HepG2 (cell line): Measurements from ENCODE around the gene RUFY2. TPM values are rescaled to one million over a fixed set of nuclear protein-coding genes. Genes with fewer than 3 reads are reported as not detected.

Source experiments
- ATAC-seq: fragments of 200-7000 bp; cut with Tn5 transposase; 3 replicates; pipeline ENCODE4 v1.9.1; 2020; ENCODE audit warnings: mild to moderate bottlenecking, moderate library complexity
- BruUV-seq: library from RNA; stranded (reverse); fragments of 400-500 nt; replicated peaks from 2 replicates; lab custom pipeline; 2021; lab: Mats Ljungman, UMichigan
- CTCF ChIA-PET: fragments of 300-600 bp; formaldehyde crosslinking; extraction: SDS; loops from one replicate; lab custom pipeline; 2021; ENCODE audit warnings: low total read pairs, inconsistent platforms, low intra/inter-chr PET ratio; lab: Yijun Ruan, JAX
- POLR2A ChIA-PET: fragments of 350-600 bp; sonication (Branson Sonifier 250); formaldehyde crosslinking; loops from one replicate; lab custom pipeline; 2020; ENCODE audit warnings: antibody characterized with exemption, inconsistent platforms; lab: Yijun Ruan, JAX
- DNase-seq: peaks from one replicate; pipeline ENCODE4 v3.0.0-alpha.2; 2015; ENCODE audit warnings: low spot score
- FAIRE-seq: peaks from 3 replicates; lab custom pipeline; 2011; peaks lifted over from hg19 to GRCh38; lab: Jason Lieb, UNC
- H2AFZ ChIP-seq: one replicate; pipeline ENCODE4 v1.6.1; 2011; ENCODE audit warnings: low read length, inconsistent platforms
- H3K27ac ChIP-seq: fragments of 300-600 bp; 3 replicates; pipeline ENCODE4 v1.8.0; 2011; ENCODE audit warnings: mixed run types, mild to moderate bottlenecking, mixed read lengths, low read length, inconsistent platforms; ENCODE audit not compliant: insufficient read depth; ENCODE audit errors: extremely low read length
- H3K27me3 ChIP-seq, 2 experiments: fragments of 200-600 bp in 1 of 2; 2 replicates in 1 of 2; 3 replicates in 1 of 2; pipeline versions ENCODE4 v1.6.0 to v1.8.0; 2011; ENCODE audit warnings: low read length in 2 of 2, mild to moderate bottlenecking in 2 of 2, moderate library complexity in 2 of 2, inconsistent platforms in 1 of 2; ENCODE audit not compliant: insufficient read depth in 2 of 2, control insufficient read depth in 1 of 2
- H3K36me3 ChIP-seq, 2 experiments: fragments of 200-600 bp in 1 of 2; replicated peaks in 1 of 2; 2 replicates in 1 of 2; 3 replicates in 1 of 2; pipeline versions ENCODE4 v1.5.1 to v1.8.0; 2011; ENCODE audit warnings: low read length in 2 of 2, inconsistent platforms in 1 of 2; ENCODE audit not compliant: insufficient read depth in 2 of 2, control insufficient read depth in 1 of 2
- H3K4me1 ChIP-seq: 2 replicates; pipeline ENCODE4 v1.5.1; 2012; ENCODE audit warnings: low read length, inconsistent platforms; ENCODE audit not compliant: insufficient read depth
- H3K4me2 ChIP-seq: 2 replicates; pipeline ENCODE4 v1.6.0; 2011; ENCODE audit warnings: low read depth, low read length, inconsistent platforms
- H3K4me3 ChIP-seq, 3 experiments: fragments of 200-600 bp in 1 of 3; sonication (generic), shearing (Covaris generic) in 1 of 3; replicated peaks in 1 of 3; 2 replicates each; pipeline ENCODE4 v1.5.1; 2011 to 2016; ENCODE audit warnings: low read length in 3 of 3, inconsistent platforms in 2 of 3, low read depth in 2 of 3, mild to moderate bottlenecking in 2 of 3, control low read depth in 1 of 3, mixed read lengths in 1 of 3; ENCODE audit not compliant: insufficient read depth in 1 of 3
- H3K79me2 ChIP-seq: one replicate; pipeline ENCODE4 v1.6.1; 2011; ENCODE audit warnings: low read length, inconsistent platforms; ENCODE audit not compliant: insufficient read depth
- H3K9ac ChIP-seq: 2 replicates; pipeline ENCODE4 v1.6.0; 2011; ENCODE audit warnings: mild to moderate bottlenecking, low read depth, low read length, inconsistent platforms; ENCODE audit not compliant: insufficient read depth
- H3K9me3 ChIP-seq: 2 replicates; pipeline ENCODE4 v1.5.1; 2012; ENCODE audit warnings: mild to moderate bottlenecking, low read length
- H4K20me1 ChIP-seq: 2 replicates; pipeline ENCODE4 v1.6.0; 2011; ENCODE audit warnings: inconsistent platforms, mild to moderate bottlenecking, low read length, moderate library complexity; ENCODE audit not compliant: insufficient read depth
- ARNT ChIP-seq: fragments of 450-650 bp; IDR thresholded peaks from 2 replicates; pipeline ENCODE4 v1.6.1; 2017
- CEBPB ChIP-seq: IDR thresholded peaks from 2 replicates; pipeline ENCODE4 v1.6.1; 2011; ENCODE audit warnings: low read depth, low read length, improper control_type of control experiment, borderline replicate concordance
- CEBPG ChIP-seq: IDR thresholded peaks from 2 replicates; pipeline ENCODE4 v1.6.1; 2016
- E2F5 ChIP-seq: sonication (generic); formaldehyde crosslinking; conservative IDR thresholded peaks from 2 replicates; pipeline ENCODE4 v1.4.0; 2020; ENCODE audit warnings: missing genetic modification reagents
- GATAD2A ChIP-seq: IDR thresholded peaks from 2 replicates; pipeline ENCODE4 v1.6.1; 2016
- GTF3A ChIP-seq: sonication (generic); formaldehyde crosslinking; conservative IDR thresholded peaks from 2 replicates; pipeline ENCODE4 v1.4.0; 2020; ENCODE audit warnings: mild to moderate bottlenecking, missing genetic modification reagents
- HNF4A ChIP-seq: sonication (generic); formaldehyde crosslinking; IDR thresholded peaks from 2 replicates; pipeline ENCODE4 v1.4.0; 2020; ENCODE audit warnings: missing genetic modification reagents
- ISX ChIP-seq: sonication (generic); formaldehyde crosslinking; conservative IDR thresholded peaks from 2 replicates; pipeline ENCODE4 v1.5.0; 2020; ENCODE audit warnings: missing genetic modification reagents
- MAFG ChIP-seq: sonication (generic); formaldehyde crosslinking; IDR thresholded peaks from 2 replicates; pipeline ENCODE4 v1.5.1; 2020; ENCODE audit warnings: mild to moderate bottlenecking, missing genetic modification reagents
- MIER3 ChIP-seq: IDR thresholded peaks from 2 replicates; pipeline ENCODE4 v1.6.1; 2016; ENCODE audit warnings: missing compliant biosample characterization, borderline replicate concordance
- PHF21A ChIP-seq: sonication (generic); formaldehyde crosslinking; IDR thresholded peaks from 2 replicates; pipeline ENCODE4 v1.5.0; 2020; ENCODE audit warnings: mild to moderate bottlenecking, missing genetic modification reagents
- RBM39 ChIP-seq: fragments of 200-400 bp; formaldehyde crosslinking; IDR thresholded peaks from one replicate; pipeline ENCODE4 v1.6.1; 2018; ENCODE audit warnings: antibody characterized with exemption, mild to moderate bottlenecking, low read depth, low read length; ENCODE audit not compliant: poor library complexity, severe bottlenecking
- RELA ChIP-seq: sonication (generic); formaldehyde crosslinking; IDR thresholded peaks from 2 replicates; pipeline ENCODE4 v1.4.0; 2020; ENCODE audit warnings: missing genetic modification reagents
- TFAP4 ChIP-seq: sonication (generic); IDR thresholded peaks from 2 replicates; pipeline ENCODE4 v1.6.1; 2016; ENCODE audit warnings: low read depth, borderline replicate concordance
- TFDP1 ChIP-seq: IDR thresholded peaks from 2 replicates; pipeline ENCODE4 v1.6.1; 2016; ENCODE audit warnings: missing compliant biosample characterization, missing genetic modification reagents, borderline replicate concordance
- ZNF512 ChIP-seq: sonication (generic); formaldehyde crosslinking; IDR thresholded peaks from 2 replicates; pipeline ENCODE4 v1.4.0; 2020; ENCODE audit warnings: mild to moderate bottlenecking, missing genetic modification reagents
- ZNF710 ChIP-seq: sonication (generic); formaldehyde crosslinking; IDR thresholded peaks from 2 replicates; pipeline ENCODE4 v1.5.0; 2020; ENCODE audit warnings: mild to moderate bottlenecking, missing genetic modification reagents, borderline replicate concordance
- ZNF780A ChIP-seq: sonication (generic); formaldehyde crosslinking; IDR thresholded peaks from 2 replicates; pipeline ENCODE4 v1.8.0; 2022; ENCODE audit warnings: mild to moderate bottlenecking, missing genetic modification reagents, moderate library complexity
- WGBS: methylation state at CpG from one replicate; pipeline ENCODE4 v1.1.6; 2017; ENCODE audit warnings: low lambda C conversion rate; 5-methylcytosine and 5-hydroxymethylcytosine counted together
- in situ Hi-C: cut with HindIII; loops from 2 replicates; pipeline ENCODE4 v1.10.0; 2017; ENCODE audit warnings: low pct_unique_long_range_greater_than_20kb; ENCODE audit not compliant: extremely low pct_ligation_motif_present
- intact Hi-C: fragments of 100-400 bp; cut with micrococcal nuclease; formaldehyde crosslinking; loops from one replicate; pipeline ENCODE4 v1.10.0; 2022; ENCODE audit not compliant: unreplicated experiment
- polyA plus RNA-seq, 8 experiments: library from polyadenylated mRNA; depleted of rRNA in 3 of 8; stranded (reverse) in 7 of 8; unstranded in 1 of 8; fragments of >200 nt; fragmentation: Illumina TruSeq in 4 of 8; extraction: Trizol in 4 of 8; gene quantifications; 2 replicates each; pipeline versions ENCODE4 v1.2.1 to v1.2.3, GENCODE V29; 2011 to 2016; ENCODE audit warnings: low read depth in 4 of 8, missing spikeins in 1 of 8, mixed read lengths in 1 of 8; ENCODE audit not compliant: insufficient read depth in 1 of 8
- total RNA-seq, 5 experiments: library from RNA; depleted of rRNA; stranded (reverse); fragments of >200 nt; fragmentation: Illumina TruSeq; extraction: Trizol; gene quantifications; 2 replicates each; pipeline ENCODE4 v1.2.3, GENCODE V29; 2016; ENCODE audit warnings: low read depth in 1 of 5

RUFY2 gene
- total and polyA plus RNA-seq, 2 of the 13 experiments (the other 11 are each of a cell fraction or from before 2014, with no cell fraction given): 10.1 to 16.1 TPM

GRCh38 chr10:68318331-68319059, 88.6 kb downstream of the RUFY2 start:
- FAIRE-seq (peak; percentile 30), ATAC-seq (peak; percentile 97), DNase-seq (peak; percentile 41)
- no peaks in the 10 kb centered on the region for H3K79me2 ChIP-seq
- H3K36me3 ChIP-seq: no peaks in the 10 kb centered on the region
- no peak overlapping the region for H3K4me2 ChIP-seq
- H4K20me1 ChIP-seq: no peaks in the 10 kb centered on the region
- H3K9me3 ChIP-seq: peaks cover 14% of the 10 kb centered on the region
- no TSS peak for BruUV-seq
- H3K27me3 ChIP-seq: no peaks in the 10 kb centered on the region
- no peak overlapping the region for H3K9ac ChIP-seq
- in situ Hi-C loops: loop anchor here (25.0 kb wide), 1 partner anchor 456 kb away; no protein-coding TSS in a partner anchor
- 4% methylated on average over 1 of the region's 1 CpG for WGBS
- intact Hi-C loops: no loop called here
- peaks cover 15% of the 10 kb centered on the region for H3K4me1 ChIP-seq
- no peak overlapping the region for H2AFZ ChIP-seq
- H3K27ac ChIP-seq: peak overlapping the region; percentile 41
- H3K4me3 ChIP-seq: no peak overlapping the region
- ChIA-PET POLR2A (interaction anchor here (2.2 kb wide), 1 partner anchor 13 kb away, joined by 6 read pairs; the partner anchor contains the start of gene HNRNPH3), CTCF (no interaction called here)
- TF ChIP-seq TFDP1 (CRISPR knock-in tag) (no peak), PHF21A (CRISPR knock-in tag) (no peak), CEBPG (CRISPR knock-in tag) (peak; percentile 73), GTF3A (CRISPR knock-in tag) (no peak), RELA (CRISPR knock-in tag) (no peak), MIER3 (CRISPR knock-in tag) (no peak), ARNT (no peak), E2F5 (CRISPR knock-in tag) (no peak), RBM39 (no peak), ISX (CRISPR knock-in tag) (no peak), GATAD2A (CRISPR knock-in tag) (0 out of 2 replicates have a peak, but pooled peaks have one; percentile 8), ZNF710 (CRISPR knock-in tag) (no peak), CEBPB (peak; percentile 73), TFAP4 (0 out of 2 replicates have a peak, but pooled peaks have one; percentile 10), ZNF512 (CRISPR knock-in tag) (peak; percentile 98), ZNF780A (CRISPR knock-in tag) (no peak), MAFG (CRISPR knock-in tag) (no peak), HNF4A (peak; percentile 77)
